Superior temporal gyrus (tissue), 1 donor: ENCODE data around the gene TBC1D17.

Experiments used
- DNase-seq: peaks from one replicate; pipeline ENCODE4 v3.0.0-alpha.2; 2016; ENCODE audit errors: extremely low spot score

Gene TBC1D17

DNA sequence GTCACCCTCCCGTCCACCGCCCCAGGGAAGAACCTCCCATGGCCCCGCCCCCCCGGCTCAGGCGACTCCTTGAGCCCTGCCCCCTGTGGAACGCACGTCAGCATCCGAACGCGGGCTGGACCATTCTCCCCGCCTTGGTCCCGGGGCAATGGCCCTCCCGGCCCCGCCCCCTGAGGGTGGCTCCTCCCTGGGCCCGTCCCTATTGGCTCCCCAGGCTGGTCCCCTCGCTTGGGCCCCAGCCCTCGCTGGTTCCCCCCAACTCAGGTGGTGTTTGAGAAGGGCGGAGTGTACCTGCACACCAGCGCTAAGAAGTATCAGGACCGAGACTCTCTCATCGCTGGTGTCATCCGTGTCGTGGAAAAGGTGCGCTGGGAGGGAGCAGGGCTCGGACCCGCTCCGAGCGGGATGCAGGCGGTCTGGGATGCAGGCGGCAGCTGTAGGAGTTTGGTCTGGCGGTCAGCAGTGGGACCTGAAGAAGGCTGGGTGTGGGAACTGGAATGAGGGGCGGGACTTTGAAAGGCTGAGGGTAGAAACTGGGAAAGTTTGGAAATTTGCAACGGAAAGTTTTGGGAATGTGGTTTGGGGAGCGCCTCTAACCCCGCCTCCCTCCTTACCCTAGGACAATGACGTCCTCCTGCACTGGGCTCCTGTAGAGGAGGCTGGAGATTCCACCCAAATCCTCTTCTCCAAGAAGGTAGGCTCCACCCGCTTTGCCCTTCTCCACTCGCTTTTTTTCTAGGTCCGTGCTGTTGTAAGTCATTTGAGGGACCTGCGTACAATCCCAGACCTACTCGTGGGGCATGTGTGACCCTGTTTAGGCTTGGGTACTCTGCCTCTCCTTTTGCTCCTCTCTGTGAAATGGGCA is 609 bp downstream of the TBC1D17 start:
- DNase-seq, result peak; percentile 87

DNA sequence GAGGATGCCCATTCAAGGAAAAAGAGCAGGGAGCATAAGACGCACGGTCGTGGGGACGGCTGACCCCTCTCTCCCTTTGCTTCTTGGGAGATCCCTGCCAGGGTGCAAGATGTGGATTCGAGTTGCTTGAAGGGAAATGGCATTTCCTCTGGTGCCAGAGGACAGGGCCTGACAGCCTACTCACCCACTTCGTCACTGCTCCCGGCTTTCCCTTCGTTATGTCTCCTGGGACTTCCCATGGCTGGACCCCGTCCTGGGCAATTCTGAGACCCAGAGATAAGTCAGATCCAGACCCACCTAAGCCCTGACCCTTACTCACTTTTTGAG is 1.2 kb downstream of the TBC1D17 start:
- no peak for DNase-seq

DNA sequence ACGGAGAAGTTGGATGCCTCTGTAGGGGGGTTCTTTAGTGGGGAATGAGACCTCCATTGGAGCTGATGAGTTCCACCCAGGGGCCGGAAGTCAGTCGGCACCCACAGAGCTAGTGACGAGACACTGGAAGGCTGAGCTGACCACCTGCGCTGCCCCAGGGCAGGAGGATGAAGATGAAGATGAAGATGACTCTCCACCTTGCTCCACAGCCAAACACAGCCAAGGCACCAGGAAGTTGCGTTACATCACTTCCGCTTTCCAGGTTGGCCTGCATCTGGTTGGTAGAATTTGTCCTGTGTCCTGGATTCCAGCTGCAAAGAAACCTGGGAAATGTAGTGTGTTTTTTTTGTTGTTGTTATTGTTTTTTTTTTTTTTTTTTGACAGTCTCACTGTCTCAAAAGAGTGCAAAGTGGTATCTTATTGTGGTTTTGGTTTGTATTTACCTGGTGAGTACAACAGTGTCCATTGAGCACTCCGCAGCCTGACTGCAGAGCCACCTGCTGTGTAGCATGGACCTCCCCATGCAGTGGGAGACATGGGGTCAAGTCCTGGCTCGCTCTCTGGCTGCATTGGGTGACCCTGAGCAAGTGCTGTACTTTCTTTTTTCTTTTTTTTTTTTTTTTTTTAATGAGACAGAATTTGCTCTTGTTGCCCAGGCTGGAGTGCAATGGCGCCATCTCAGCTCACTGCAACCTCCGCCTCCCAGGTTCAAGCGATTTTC is 1.9 kb downstream of the TBC1D17 start:
- DNase-seq, result no peak

DNA sequence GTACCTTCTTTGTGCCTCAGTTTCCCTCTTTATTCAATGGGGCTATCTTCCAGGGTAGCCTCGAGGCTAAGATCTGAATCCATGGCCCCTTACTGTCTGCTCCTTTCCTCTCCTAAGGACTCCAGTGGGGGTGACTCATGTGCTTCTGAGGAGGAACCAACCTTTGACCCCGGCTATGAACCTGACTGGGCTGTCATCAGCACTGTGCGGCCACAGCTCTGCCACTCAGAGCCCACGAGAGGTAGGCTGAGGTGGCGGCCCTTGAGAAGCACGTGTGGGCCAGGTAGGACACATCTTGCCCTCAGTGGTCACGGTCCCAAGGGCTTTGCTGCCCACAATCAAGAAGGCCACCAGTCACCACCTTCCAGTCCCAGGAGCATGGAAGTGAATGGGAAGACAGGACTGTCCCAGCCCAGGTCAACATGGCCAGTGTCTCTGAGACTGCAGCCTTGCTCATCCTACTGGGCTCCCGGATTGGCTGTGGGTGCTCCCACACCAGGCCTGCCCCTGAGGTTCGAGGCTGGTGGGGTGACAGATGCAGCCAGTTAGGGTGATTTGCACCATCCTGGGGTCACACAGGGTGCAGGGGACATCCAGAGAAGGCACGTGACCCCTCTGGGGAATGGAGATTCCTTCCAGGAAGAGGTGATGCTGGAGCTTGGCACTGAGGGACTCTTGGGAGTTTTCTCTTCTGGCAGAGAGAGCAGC is 2.8 kb downstream of the TBC1D17 start:
- no peak for DNase-seq

DNA sequence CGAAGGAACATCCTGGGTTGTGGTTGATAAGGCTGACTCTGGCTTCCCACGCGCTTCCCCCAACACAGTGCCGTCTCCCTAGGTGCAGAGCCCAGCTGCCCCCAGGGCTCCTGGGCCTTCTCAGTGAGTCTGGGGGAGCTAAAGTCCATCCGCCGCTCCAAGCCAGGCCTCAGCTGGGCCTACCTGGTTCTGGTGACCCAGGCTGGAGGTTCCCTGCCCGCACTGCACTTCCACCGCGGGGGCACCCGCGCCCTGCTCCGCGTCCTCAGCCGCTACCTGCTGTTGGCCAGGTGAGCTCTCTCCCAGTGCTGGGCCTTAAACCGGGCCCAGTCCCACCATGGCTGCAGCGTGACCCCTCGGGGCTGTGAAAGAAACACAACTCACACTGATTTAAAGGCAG is 3.7 kb downstream of the TBC1D17 start:
- no peak for DNase-seq

DNA sequence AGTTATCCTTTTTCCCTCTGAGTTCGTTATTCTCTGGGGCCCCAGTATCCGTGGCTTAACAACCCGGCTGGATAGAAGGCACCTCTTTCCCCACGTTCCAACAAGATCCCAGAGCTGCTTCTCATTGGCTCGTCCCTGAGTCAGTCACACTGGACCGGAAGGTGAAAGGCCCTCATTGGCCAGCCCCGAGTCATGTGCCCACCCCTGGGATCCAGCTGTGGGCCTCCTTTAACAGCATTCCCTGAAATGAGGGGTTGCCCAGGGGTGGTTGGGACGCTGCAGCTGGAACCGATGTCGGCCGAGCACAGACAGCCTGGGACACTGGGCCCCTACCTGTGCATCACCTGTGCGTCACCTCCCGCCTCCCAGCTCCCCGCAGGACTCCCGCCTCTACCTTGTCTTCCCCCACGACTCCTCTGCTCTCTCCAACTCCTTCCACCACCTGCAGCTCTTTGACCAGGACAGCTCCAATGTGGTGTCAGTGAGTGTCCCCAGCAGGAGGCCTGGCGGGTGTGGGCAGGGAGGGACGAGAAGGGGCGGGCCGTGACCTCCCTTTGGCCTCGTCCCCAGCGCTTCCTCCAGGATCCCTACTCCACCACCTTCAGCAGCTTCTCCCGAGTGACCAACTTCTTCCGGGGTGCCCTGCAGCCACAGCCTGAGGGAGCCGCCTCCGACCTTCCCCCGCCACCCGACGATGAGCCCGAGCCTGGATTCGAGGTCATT is 4.3 kb downstream of the TBC1D17 start:
- no peak for DNase-seq

DNA sequence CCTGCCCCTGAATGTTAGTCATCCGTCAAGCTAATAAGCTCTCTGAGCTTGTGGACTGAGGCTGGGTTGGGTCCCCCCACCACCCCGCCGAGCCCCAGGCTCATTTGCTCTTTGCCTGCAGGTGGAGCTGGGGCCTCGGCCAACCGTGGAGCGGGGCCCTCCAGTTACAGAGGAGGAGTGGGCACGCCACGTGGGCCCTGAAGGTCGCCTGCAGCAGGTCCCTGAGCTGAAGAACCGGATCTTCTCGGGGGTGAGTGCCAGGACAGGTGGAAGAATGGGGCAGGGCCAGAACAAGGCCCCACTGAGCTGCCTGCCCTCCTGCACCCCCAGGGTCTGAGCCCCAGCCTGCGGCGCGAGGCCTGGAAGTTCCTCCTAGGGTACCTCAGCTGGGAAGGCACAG is 5.1 kb downstream of the TBC1D17 start:
- DNase-seq, result no peak

DNA sequence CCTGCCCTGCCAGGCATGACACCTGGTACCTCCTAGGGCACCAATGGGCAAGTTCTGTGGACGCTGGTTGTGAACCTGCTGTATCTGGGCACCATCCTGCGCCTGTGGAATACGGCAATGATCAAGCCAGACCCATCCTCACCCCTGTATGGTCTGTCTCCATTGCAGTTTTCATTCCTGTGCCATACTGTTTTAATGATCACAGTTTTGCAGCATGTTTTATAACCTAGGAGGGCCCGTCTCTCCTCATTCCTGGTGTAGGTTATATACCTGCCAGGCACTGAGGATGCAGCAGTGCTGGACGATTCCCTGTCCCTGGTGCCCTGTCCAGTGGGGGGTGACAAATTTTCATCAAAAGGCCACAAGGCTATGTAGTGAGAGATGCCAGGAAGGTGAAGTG is 5.6 kb downstream of the TBC1D17 start:
- no peak for DNase-seq

DNA sequence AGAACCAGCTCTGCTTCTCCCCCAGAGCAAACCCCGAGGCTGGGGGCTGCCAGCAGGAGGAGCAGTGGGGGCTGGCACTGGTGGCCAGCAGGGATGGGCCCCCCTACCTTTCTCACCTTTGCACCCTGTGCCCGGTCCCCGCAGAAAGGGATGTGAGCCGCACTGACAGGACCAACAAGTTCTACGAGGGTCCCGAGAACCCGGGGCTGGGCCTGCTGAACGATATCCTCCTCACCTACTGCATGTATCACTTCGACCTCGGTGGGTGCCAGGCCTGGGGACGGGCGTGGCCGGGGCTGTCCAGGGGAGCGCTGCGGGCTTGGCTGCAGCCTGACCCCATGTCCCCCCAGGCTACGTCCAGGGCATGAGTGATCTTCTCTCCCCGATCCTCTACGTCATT is 6.6 kb downstream of the TBC1D17 start:
- DNase-seq, result no peak

DNA sequence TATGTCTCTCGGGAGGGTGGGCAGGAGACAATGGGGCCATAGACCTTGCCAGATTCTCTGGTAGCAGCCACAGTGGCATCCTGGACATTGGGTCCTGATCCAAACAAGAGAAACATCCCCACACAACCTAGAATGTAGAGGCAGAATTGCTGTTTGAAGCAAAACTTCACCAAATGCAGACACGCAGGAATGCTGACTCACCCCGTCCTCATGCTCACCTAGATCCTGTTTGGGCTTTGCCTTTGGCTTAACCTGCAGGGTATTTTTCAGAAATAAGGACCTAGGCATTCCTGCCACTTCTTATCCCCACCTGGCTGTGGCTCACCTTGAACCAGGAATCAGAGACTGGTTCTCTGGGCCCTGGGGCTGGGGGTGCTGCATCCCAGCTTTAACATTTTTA is 7.3 kb downstream of the TBC1D17 start:
- no peak for DNase-seq

DNA sequence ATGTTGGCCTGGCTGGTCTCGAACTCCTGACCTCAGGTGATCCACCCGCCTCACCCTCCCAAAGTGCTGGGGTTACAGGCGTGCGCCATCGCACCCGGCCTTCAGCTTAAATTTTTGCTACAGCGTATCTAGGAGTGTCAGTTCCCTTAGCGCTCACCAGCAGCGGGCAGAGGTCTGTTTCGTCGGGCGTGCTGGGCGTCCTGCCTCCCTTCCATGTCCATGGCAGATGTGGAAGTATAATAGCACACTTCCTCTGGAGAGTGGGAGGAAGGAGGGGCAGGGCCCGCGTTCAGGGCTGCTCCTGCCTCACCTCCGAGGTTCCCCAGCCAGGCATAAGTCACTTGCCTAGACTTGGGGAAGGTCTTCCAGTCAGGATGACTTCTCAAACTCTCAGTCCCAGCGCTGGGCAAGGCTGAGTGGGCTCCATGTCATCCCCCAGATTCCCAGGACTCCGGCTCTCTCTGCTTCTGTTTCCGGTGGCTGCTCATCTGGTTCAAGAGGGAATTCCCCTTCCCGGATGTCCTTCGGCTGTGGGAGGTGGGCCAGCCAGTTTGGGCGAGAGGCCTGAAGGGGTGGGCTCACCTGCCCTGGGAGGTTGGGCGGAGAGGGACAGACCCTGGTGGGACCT is 9.6 kb downstream of the TBC1D17 start:
- DNase-seq, result no peak

DNA sequence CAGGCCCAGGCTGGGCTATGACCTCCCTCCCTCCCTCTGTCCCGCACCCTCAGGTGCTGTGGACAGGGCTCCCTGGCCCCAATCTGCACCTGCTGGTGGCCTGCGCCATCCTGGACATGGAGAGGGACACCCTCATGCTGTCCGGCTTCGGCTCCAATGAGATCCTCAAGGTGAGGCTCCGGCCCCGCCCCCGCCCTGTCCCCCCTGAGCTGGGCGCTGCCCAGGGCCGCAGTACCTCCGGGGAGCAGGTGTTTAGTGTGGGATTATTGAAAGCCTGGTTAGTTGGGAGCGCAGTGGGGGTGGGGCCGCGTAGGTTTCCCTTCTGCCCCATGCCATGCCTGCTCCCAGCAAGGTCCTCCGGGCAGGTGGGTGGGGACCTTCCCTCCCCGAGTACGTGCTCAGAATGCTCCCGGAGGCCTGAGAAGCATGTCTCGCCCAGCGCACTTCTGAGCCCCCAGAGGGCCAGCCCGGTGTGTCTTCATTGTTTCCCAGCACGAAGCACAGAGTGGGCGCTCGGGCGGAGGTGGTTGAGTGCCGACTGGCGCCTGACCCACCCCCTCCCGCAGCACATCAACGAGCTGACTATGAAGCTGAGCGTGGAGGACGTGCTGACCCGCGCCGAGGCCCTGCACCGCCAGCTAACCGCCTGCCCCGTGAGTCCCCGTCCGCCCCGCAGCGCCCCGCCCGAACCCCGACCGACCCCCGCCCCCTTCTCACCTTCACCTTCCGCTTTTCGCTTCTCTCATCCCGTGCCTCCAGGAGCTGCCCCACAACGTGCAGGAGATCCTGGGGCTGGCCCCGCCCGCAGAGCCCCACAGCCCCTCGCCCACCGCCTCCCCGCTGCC is 10.4 kb downstream of the TBC1D17 start:
- DNase-seq, result no peak

DNA sequence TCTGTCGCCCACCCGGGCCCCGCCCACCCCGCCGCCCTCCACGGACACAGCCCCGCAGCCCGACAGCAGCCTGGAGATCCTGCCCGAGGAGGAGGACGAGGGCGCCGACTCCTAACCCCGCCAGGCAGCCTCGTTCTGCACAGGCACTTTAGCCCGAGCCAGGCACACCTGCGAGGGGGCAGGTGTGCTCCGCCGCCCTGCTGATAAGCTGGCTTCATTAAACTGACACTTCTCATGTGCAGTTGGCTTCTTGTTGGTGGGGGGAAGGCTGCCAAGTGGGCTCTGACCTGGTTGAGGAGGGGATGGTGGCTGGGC is 11.0 kb downstream of the TBC1D17 start:
- DNase-seq, result no peak

DNA sequence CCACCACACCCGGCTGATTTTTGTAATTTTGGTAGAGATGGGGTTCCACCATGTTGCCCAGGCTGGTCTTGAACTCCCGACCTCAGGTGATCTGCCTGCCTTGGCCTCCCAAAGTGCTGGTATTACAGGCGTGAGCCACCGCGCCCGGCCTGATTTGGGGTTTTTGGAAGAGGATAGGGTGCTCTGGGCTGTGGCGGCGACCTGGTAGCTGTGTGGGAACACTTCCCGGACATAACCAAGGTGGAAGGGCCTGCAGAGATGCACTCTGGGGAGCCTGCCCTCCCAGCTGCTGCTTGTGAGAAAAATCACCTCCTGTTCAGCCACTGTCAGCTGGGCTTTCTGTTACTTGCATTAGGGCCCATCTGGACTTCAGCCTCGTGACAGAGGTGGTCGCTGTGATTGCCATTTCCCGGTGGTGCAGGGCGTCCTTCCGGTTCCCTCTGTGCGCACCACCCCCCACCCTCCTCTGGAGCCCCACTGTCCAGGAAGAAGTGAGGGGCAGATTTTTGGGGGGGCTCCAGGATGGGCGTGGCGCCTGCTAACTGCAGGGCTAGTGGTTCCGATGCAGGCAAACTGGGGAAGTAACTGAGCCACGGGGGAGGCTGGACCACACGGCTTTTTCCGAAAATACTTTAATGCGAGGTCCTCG is 11.7 kb downstream of the TBC1D17 start:
- no peak for DNase-seq

DNA sequence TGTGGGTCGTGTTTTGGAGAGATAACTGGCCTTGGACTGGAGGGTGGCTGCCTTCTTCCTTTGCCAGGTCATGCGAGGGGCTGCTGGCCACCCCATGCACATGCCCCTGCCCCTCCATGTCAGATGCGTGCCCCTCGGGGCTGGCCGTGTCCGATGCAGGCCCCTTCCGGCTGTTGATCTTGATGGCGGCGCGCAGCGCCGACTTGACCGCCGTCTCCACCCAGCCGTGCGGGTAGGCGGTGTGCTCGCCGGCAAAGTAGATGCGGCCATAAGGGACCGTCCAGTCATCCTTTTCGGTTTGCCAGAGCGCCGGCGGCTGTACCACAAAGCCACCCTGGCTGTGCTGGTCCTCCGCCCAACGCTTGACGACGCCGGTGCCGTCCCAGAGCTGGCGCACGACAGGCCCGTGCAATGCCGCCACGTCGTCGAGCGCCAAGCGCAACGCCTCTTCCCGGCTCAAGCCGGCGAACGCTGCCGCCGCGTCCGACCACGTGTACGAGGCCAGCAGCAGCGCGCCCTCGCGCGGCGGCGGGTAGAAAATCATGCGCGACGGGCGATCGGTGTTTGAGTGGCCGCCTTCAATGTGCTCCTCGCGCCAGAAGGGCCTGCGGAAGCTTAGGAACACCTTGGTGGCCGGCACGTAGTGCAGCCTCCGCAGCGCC is 12.3 kb downstream of the TBC1D17 start:
- DNase-seq, result peak; percentile 55

DNA sequence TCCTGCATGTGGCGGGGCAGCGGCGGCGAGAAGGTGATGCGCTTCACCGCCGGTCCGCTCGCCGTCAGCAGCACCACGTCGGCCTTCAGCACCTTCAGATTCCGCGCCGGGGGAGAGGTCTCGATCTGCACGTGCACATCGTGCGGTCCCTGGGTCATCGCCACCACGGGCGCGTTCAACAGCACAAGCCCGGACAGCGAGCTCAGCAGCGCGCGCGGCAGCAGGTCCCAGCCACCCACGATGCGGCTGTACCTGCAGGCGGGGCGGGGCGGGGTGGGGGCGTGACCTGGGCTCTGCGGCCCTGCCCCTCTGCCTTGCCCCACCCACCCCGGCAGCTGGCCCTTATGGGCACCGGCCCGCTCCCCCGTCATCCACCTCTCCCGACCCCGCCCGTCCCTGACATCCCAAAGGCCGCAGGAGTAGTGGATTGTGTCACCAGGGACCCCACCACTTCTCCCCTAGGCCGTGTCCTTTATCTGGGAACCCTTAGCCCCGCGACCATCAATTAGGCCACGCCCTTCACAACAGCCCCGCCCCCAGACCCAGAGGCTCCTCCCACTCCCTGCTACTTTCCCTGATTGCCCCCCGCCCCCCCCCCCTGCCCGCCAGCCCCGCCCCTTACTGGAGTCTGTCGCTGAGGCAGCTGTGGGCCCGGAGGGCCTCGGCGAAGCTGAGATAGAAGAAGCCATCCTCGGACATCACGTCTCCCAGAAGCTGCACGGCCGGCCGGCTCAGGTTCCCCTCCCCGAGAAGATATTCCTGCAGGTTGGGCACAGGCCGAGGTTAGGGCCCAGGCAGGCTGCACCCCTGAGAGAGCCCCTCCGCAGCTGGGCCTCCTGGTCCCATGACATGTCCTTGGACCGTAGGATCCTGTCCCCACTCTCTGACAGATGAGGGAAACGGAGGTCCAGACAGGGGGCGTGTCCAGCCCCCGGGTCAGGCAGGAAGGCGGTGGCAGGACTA is 13.1 kb downstream of the TBC1D17 start:
- no peak for DNase-seq

DNA sequence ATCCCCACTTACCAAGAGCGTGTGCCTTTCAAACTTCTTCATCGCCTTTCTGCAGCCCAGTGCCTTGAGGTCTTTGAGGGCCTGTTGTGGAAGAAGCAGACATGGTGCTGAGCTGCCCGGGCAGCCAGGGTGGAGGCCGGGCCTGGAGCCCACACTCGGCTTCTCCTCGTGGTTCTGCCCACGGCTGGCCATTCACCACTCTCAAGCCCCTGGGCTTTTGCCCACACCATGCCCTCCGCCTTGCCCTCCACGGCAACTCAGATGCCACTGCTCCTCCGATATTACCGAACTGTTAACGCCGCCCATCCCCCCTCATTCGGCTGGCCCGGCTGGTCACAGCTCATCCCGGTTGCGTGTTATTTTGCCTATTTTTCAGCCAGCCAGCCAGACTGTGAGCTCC is 13.9 kb downstream of the TBC1D17 start:
- DNase-seq, result no peak

DNA sequence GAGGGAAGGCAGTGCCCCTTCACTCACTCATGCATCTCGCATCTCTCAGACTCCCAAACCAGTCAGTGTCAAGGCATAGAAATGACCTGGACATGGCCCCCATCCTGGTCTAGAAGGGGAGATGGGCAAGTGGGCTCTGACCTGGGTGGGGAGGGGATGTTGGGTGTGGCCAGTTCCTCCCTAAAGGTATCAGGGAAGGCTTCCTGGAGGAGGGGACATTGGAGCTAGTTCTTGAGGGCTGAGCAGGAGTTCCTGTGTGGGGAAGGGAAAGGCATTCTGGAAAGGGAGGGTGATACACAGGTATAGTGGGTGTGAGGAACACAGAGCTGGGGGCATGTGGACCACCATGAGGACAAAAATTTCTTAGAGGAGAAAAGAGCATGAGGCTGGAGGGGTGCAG is 15.2 kb downstream of the TBC1D17 start:
- DNase-seq, result no peak
